GM19395 (cell line): Measurements from ENCODE around the gene CCDC12.
"Not testable (repeated sequence)": the region's sequence is repeated elsewhere in the genome, so short reads cannot be mapped to it uniquely, and the experiment has no call there.

Experiments
- ATAC-seq: cut with Tn5 transposase; IDR thresholded peaks from one replicate; pipeline ENCODE4 v1.9.1; 2021; ENCODE audit warnings: mild to moderate bottlenecking, moderate library complexity; ENCODE audit not compliant: unreplicated experiment

CCDC12 gene

DNA sequence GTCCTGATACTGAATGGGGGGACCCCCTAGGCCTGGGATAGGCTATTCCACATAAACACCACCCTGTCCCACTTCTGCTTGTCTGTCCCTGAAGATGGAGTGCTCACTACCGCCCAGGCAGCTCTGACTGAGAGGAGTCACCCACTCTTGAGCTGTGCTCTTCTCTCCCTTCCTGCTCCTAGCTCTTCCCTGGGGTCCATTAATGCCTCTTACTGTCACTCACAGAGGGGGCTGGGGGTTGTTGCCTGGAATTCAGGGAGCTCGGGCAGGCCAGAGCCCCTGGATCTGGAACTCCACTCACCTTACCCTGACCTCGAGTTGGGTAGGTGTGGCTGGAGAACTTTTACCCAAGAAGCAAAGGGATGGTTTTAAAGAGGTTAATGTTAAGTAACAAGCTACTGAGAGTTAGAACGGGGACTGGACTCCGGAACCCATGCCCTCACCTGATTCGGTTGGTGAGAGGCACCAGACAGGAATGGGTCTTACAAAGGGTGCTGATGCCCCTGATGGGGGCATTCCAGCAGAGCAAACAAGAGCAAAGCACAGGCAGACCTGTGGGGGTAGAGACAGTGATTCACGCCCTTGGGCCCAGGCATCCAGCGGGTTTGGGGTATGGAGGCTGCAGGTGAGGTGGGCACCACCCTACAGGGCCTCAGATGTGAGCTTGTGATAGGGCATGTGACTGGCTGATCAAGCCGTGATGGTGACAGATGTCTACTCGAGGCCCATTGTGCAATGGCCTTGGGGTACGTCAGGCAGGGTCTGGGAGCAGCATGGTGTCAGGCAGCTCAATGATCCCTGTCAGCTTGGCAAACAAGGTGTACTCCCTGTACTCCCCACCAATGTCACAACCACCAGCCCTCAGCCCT lies 8.3 kb upstream of the CCDC12 start:
- no peak for ATAC-seq

DNA sequence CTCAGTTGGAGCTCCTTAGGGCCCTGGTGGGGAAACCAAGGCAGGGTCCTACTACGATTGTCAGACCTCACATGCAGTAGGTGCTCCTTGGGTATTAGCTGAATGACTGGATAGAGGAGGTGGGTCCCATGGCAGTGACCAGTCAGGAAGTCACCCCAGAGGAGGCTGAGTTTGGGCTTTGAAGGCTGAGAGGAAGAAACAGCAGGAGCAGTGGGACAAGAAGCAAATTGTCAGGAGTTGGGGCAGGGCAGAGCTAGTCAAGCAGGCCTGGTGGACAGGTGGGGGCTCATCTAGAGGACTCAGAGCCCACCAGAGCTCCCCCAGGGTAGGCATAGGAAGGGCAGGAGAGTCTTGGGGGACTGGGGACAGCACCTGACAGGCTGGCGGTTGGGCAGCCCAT lies 6.0 kb upstream of the CCDC12 start:
- no peak for ATAC-seq

DNA sequence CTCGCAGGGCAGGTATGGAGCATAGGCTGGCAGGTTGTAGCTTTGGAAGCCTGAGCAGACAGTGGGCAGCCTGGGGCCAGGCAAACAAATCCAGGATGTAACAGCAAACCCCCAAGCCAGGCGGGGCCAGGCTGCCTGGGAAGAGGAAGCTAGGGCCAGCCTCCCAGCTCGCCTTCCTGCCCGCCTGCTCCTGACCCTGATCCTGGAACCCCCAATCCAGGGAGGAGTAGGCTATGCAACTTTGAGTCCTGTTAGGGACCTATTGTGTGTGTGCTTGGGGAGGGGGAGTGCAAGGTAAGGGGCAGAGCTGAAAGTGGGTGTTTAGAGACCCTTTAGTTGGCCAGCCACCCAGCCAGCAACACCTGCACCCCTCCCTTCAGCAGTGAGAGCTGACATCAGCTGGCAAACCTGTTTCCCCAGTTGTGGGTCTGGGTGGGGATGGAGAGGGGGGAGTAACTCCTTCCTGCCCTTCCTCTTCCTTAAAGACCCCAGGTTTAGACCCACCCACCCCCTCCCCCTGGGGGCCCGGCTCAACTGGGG lies 5.5 kb upstream of the CCDC12 start:
- ATAC-seq, result no peak

DNA sequence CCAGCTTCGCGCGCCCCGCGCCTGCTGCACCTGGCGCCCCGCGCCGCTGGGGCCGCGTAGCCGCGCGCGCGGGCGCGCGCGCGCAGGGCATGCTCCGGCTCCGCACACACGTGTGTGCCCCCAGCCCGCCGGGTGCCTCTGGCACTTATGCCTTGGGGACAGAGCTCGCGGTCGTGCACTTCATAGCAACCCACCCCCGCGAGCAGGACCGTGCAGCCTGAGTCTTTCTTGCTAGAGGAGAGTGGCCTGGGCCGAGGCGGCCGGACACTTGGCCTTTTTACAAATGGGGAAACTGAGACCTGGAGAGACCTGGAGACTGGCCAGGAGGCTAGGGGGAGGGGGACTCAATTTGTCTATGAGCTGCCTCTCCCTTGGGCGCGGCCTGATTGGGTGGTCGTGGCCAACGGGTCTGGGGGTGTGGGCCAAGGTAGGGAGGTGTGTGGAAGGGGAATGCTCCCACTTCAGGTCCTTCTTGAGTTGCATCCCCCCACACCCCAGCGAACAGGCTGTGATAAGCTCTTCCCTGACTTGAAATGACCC lies 3.5 kb upstream of the CCDC12 start:
- no peak for ATAC-seq

DNA sequence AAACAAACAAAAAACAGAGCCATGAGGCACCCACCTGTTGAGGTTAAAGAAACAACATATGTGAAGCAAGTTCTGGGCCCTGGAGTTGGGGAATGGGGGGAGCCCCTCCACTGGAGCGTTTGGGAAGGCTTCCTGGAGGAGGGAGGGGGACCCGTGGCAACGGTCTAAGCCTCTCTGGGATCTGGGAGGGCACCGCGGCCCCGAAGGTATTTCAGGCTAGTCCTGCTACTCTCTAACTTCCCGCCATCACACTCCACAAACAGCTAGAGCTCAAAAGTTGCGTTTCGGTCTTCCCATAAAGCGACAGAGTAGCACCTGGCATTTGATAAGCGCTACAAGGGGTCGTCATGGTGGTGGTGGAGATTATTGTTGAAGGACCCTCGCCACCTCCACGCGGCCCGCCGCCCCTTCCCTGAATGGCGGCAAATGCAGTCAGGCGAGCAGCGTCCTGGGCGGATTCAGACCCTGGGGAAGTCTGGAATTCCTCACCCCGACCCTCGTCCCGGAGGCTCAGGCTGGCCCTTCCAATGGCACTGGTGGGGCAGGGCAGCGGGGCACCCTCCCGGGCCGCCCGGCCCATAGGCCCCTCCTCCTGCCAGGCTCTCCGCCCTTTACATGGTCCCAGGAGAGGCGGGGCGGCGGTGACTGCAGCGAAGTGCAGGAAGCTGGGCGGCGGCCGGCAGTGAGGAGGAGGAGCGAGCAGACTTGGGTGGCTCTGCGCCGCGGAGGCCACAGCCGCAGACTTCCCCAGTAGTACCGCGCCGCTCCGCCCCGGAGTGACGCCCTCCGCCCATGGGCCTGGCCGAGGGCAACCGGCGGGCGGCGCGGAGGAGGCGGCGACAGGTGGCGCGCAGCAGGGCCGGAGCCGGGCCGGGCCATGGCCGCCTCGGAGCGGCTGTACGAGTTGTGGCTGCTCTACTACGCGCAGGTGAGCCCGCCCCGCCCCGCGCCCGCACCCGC lies 2.7 kb upstream of the CCDC12 start, which contains the start of gene NBEAL2:
NBEAL2 (plus strand) TSS at position 682 of the 960 bp plus-strand sequence; CDS start at position 878, 196 bp downstream.
- peak; percentile 75 for ATAC-seq

DNA sequence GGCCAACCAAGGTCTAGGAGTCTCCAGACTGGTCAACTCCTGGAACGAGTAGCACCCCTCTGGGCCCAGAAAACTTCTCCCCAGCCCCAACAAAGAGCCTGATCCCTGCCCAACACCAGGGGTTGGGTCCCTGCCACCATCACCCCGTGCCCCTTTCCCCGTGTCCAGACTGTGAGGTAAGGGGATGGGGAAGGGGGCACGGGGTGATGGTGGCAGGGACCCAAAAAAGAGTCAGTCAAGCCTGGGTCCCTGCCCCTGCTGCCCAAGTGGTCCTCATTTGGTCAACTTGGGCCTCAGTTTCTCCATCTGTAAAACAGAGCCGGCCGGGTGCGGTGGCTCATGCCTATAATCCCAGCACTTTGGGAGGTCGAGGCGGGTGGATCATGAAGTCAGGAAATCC lies 1.8 kb upstream of the CCDC12 start:
- no peak for ATAC-seq

DNA sequence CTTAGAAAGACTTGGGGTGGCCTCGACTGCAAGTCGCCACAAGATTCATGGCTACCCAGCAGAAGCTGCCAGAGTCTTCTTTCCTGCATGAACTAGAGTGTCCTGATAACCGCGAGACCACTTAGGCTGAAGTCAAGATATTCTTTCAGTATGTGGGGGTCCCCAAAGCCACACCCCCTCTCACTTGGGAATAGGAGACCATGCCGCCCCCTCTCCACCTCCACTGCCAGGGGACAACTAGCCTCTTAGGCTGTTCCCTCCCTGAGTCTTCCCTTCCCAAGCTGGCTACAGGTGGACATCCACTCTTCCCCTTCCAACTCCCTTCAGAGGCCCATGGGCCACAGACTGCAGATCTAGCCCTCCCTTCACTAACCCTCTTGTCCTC lies 1.3 kb upstream of the CCDC12 start:
- ATAC-seq, result no peak

DNA sequence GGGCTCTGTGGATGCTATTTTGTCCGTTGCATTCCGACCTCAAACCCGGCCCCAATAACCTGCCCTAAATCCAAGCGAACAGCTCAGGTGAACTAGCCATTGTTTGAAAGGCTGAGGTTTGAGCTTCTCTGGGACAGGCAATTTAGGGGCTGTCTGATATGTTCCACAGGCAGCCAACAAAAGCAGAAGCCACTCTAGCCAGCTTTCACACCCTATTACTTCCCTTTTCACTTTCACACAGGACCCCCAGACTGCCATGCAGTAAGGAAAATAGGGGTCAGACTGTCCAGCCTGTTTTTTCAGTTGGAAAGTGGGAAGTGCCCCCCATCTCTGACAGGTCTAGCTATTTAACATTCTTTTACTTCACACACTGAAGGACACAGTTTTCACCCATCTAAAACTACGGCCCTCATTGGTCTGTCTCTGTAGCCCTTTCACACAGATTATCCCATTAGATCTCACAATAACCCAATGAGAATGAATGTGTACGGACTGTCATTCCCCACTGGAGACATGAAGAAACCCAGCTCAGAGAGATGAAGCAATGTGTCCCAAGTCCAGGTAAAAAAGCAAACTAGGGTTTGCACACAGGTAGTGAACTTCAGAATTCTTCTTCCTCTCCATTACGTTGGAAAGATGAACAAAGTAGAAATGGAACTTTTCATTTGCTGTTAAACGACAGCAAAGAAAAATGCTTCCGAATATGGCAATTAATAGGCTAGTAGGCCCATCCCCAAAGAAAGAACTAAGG lies 1.9 kb downstream of the CCDC12 start:
- ATAC-seq, result no peak

DNA sequence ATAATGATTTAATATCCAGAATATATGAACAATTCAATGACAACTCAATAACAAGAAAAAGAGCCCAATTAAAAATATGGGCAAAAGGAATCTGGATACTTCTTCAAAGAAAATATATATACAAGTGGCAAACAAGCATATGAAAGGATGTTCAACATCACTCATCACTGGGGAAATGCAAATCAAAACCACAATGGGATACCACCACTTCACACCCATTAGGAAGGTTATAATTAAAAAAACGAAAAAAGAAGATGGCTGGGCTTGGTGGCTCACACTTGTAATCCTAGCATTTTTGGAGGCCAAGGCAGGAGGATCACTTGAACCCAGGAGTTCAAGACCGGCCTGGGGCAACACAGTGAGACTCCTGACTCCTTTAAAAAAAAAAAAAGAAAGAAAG lies 4.1 kb downstream of the CCDC12 start:
- ATAC-seq, result no peak

DNA sequence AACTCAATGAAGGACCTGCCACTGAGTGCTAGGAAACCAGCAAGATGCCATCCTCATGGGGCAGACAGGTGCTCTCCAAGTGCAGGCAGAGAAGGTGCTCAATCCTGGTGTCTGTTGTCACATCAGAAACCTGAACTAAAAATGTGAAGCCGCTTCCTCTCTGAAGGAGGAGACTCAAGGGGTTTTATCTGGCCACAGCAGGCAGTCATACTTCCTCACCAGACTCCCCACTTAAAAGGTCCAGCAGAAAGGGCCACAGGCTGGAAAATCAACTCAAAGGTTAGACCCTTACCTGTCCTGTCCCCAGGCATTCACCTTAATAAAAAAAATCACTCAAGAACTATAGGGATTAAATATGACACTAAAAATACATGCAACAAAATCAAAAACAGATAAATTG lies 4.8 kb downstream of the CCDC12 start:
- no peak for ATAC-seq

DNA sequence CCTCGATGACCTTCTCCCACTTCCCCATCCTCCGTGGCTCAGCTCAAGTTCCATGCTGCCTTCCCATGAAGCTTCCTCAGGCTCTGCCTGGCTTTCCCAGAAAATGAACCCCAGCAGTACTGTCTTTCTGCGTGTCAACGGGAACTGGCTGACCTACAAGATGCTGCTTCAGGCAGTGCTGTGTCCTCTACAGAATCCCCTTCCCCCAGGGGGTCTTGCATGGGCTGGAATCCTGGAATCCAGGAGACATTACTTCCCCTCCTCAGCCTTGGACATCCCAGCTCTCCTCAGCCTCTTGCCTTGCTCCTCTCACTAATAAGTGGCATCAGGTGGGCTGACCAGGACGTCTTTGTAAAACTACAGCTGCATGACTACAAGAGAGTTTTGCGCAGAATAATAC lies 5.4 kb downstream of the CCDC12 start:
- no peak for ATAC-seq

DNA sequence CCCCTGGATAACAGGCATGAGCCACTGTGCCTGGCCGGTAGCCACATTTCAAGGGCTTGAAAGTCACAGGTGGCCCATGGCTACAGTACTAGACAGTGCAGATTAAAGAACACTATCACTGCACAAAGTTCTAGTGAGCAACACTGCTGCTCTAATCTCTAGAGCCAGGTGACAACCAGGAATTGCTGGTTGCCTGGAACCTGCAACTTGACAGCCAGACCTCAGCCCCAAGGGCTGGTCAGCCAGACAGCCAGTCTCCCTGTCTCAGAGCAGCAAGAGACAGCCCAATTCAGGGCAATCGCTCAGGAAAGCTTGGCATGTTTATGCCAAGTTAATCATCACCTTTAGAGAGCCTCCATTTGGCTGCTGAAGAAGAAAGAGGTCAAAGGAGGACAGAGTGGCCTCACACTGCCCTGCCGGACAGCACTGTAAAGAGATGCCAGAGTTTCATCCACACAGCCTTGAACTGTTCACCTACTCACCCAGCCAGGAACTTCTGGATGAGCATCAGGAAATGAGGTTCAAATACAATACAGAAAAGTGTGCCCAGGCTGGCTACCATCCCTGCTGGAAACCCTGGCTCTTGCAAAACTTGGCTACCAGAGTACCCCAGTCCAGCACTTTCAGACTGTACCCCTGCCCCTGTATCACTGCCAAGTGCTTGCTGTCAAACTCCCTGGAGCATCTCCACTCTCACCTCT lies 6.0 kb downstream of the CCDC12 start:
- ATAC-seq, result no peak

DNA sequence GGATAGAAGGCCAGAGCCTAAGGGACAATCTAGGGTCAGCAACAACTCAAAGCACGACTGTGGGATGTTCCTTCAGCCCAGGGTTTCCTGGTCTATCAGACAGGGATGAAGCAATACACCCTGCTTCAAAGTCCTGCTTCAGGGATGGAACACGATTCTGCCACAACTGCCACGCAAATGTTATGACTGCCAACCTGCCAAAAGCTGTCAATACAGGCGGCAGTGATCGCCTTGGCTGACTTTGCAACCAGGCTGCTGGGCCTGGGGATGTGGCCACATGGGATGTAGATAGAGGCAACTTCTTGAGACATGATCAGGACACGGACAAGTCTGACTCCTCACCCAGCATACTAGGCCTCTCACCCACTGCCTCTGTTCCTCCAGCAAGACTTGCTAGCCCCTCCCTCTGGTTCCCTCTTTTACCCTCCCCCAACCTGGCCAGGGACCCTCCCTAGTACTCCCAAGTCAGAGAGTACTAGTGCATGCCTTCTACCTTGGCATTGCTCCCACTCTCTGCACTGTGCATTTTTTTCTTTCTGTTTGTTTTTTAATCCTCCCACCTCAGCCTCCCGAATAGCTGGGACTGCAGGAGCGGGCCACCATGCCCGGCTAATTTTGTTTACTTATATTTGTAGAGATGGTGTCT lies 7.6 kb downstream of the CCDC12 start:
- ATAC-seq, result no peak

DNA sequence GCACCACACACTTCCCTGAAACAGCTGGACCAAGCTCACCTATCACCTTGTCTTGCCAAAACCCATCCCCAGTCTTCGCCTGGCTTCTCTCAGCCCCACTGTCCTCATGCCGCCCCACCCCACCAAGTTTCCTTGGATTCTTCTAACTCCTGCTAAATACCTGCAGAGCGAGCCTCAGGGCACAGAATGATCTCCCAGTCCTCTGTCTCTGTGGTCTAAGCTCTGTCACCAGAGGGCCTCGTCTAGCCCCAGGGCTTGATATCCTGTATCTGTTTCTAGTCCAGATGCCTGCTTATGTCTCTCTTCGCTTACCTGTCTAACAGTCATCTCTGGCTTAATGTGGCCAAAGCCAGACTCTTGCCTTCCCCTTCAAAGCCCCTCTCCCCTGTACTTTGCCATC lies 9.7 kb downstream of the CCDC12 start:
- no peak for ATAC-seq

DNA sequence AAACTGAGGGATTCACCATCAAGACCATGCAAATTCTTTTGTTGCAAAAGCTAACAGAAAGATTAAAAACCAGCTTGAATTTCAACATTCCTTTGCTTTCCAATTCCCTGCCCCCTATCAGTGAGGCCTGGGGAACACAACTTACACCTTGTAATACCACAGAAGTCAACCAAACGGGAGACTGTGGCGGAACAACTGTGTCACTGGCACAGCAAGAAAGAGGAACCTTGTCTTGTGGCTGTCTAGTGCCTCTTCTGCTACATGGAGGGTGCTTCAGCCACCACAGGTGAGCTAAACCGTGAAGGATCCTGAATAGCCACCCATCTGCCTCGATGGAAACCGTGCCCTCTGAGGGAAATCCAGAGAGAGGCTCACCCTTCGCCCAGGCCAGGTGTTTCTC lies 11.4 kb downstream of the CCDC12 start:
- ATAC-seq, result no peak

DNA sequence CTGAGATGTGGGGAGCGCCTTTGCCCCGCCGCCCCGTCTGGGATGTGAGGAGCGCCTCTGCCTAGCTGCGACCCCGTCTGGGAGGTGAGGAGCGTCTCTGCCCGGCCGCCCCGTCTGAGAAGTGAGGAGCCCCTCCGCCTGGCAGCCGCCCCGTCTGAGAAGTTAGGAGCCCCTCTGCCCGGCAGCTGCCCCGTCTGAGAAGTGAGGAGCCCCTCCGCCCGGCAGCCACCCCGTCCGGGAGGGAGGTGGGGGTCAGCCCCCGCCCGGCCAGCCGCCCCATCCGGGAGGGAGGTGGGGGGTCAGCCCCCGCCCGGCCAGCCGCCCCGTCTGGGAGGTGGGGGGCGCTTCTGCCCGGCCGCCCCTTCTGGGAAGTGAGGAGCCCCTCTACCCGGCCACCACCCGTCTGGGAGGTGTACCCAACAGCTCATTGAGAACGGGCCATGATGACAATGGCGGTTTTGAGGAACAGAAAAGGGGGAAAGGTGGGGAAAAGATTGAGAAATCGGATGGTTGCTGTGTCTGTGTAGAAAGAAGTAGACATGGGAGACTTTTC lies 12.4 kb downstream of the CCDC12 start:
- not testable (repeated sequence) for ATAC-seq

DNA sequence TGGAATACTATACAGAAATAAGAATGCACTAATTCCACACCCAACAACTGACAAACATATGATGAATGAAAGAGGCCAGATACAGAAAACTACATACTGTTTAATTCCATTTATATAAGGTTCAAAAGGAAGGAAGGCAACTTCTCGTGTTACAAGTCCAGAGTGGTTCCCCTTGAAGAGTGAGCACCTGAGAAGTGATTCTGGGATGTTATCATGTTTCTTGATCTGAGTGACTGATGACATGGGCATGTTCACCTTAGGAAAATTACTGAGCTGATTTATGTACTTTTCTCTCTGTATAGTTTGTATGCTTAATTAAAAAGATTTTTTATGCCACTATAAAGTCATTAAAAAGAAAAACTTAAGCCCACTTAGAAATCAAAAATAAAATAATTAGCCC lies 13.6 kb downstream of the CCDC12 start:
- ATAC-seq, result no peak

DNA sequence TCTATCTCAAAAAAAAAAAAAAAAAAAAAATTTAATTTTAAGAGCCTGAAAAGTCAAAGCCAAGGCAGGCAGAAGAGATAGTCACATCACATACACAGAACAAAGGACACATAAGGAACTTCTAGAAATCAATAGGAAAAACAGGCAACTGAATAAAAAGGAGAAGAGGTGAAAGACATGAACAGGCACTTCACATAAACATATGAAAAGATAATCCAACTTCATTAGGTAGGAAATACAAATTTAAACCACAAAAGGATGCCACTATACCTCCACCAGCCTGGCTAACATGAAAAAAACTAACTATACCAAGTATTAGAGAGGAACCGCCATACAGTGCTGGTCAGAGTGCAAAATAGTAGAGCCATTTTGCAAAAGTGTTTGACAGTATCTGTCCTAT lies 14.1 kb downstream of the CCDC12 start:
- ATAC-seq, result no peak

DNA sequence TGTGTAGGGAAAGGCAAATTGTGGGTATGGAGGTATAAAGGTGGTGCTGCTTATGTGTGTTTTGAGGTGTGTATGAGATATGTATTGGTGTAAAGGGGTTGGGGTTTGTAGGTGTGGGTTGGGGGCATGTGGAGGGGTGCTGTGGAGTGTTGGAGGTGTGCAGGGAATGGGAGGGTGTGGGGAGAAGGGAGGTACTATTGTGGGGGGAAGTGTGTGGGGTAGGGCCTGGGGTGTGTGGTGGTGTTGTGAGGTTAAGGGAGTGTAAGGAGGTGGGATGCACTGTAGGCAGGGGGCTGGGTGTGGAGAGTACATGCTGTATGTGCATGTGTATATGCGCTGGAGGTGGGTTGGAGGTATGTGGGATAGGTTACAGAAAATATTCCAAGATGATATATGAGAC lies 15.7 kb downstream of the CCDC12 start:
- no peak for ATAC-seq
